ENCODE data around the gene KIAA0513.
A peak's percentile ranks its signal among the peaks of the same experiment; 100 is the strongest.

Gene KIAA0513

DNA sequence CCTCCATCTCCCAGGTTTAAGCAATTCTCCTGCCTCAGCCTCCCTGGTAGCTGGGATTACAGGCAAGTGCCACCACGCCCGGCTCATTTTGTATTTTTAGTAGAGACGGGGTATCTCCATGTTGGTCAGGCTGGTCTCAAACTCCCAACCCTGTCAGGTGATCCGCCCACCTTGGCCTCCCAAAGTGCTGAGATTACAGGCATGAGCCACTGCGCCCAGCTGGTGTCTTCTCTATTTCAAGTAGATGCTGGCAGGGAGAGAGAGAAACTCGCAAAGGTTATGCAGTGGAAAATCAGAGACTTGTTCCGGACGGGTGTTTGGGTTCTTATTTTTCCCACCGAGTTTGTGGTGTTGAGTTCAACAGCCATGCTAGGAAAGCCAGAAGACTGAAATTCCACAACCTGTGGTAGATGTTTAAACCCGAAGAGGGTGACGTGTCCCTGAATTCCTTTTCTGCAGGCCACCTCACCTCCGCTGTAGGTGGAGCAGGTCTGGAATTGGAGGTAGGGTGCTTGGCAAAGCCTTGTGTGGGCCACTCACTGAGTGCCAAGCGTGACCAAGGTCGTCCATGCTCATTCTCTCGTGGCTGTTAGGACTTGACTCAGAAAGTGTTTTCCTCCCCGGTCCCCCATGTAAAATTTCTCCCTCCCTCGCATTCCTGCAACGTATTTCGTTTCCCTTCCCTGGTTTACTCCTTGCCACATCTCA, 8.9 kb upstream of the KIAA0513 start:
- no peak overlapping the region for H3K4me3 ChIP-seq (ENCODE audit: low read depth, low read length)
- no peak overlapping the region for H3K27ac ChIP-seq
- DNase-seq = no peak
- no peaks in the 10 kb centered on the region for H3K27me3 ChIP-seq (ENCODE audit: insufficient read depth, low read depth, severe bottlenecking)
- H3K36me3 ChIP-seq = no peaks in the 10 kb centered on the region
- no peaks in the 10 kb centered on the region for H3K9me3 ChIP-seq (ENCODE audit: severe bottlenecking)
- TF ChIP-seq, protein P1, sequence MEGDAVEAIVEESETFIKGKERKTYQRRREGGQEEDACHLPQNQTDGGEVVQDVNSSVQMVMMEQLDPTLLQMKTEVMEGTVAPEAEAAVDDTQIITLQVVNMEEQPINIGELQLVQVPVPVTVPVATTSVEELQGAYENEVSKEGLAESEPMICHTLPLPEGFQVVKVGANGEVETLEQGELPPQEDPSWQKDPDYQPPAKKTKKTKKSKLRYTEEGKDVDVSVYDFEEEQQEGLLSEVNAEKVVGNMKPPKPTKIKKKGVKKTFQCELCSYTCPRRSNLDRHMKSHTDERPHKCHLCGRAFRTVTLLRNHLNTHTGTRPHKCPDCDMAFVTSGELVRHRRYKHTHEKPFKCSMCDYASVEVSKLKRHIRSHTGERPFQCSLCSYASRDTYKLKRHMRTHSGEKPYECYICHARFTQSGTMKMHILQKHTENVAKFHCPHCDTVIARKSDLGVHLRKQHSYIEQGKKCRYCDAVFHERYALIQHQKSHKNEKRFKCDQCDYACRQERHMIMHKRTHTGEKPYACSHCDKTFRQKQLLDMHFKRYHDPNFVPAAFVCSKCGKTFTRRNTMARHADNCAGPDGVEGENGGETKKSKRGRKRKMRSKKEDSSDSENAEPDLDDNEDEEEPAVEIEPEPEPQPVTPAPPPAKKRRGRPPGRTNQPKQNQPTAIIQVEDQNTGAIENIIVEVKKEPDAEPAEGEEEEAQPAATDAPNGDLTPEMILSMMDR (IDR thresholded peaks at IDR 0.05; ENCODE audit: low read depth, low read length) = no peak

DNA sequence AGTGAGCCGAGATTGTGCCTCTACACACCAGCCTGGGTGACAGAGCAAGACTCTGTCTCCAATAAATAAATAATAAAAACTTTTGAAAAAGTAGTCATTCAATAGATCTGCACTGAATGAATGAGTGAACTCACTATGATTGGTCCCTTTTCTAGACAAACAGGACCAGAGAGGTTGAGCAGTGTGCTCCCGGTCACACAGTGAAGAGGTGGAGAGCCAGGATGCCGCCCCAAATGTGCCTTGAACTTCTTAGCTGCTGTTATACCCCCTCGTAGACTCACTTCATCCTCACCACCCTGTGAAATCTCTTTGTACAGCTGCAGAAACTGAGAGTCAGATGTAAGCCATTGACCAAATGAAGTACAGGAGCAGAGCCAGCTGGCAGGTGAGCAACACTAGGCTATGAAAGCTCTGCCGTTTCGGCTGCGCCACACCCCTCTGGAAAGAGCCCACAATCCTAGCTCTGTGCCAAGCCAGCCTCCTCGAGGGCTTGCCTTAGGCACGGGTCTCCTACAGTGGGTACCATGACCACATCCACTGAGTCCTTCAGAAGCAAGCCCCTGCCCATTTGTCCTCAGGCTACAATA, 7.8 kb upstream of the KIAA0513 start:
- Histone ChIP-seq H3K9me3 (ENCODE audit: severe bottlenecking) (no peaks in the 10 kb centered on the region), H3K4me3 (ENCODE audit: low read depth, low read length) (no peak overlapping the region), H3K27me3 (ENCODE audit: insufficient read depth, low read depth, severe bottlenecking) (no peaks in the 10 kb centered on the region), H3K27ac (no peak overlapping the region), H3K36me3 (no peaks in the 10 kb centered on the region)
- TF ChIP-seq, protein P1 (IDR thresholded peaks at IDR 0.05; ENCODE audit: low read depth, low read length) = no peak
- DNase-seq = no peak

DNA sequence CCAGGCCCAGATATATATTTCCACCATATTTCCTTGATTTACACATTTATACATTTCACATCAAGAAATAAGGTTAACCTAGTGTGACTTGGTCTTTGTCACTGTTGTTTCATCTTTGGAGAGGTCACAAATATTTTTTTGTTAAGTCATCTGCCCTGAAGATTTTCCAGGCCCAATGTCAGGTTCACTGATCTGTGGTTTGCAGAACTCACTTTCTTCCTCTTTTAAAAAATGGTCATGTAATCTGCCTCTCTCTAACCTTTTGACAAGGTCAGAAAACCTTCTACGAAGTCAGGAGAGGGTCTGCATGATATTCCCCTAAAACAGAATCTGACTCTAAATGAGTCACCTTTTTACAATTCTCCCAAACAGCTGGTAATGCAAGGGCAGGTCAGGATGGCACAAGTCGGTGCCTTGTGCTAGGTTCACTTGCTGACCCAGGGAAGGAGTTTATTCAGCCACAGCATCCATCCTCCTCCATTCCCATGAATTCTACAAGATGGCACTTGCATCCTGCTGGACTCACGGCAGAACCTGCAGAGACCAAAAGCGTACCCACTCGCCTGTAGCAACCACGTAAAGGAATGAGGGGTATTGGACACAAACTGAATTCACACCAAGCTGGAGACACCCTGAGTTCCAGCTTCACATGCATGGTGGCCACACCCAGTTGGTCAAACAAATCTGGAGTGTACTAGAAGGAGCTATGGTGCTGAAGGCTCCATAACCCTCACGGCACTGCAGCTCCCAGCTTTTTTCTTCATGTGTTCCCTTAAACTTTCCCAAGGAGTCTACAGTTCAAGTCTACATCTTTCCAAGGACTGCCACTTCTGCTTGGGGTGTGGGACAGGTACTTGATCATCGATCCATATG, 1.6 kb upstream of the KIAA0513 start:
- DNase-seq = no peak
- Histone ChIP-seq H3K9me3 (ENCODE audit: severe bottlenecking) (no peaks in the 10 kb centered on the region), H3K4me3 (ENCODE audit: low read depth, low read length) (no peak overlapping the region), H3K27me3 (ENCODE audit: insufficient read depth, low read depth, severe bottlenecking) (no peaks in the 10 kb centered on the region), H3K36me3 (no peaks in the 10 kb centered on the region), H3K27ac (no peak overlapping the region)
- TF ChIP-seq, protein P1 (IDR thresholded peaks at IDR 0.05; ENCODE audit: low read depth, low read length) = no peak

DNA sequence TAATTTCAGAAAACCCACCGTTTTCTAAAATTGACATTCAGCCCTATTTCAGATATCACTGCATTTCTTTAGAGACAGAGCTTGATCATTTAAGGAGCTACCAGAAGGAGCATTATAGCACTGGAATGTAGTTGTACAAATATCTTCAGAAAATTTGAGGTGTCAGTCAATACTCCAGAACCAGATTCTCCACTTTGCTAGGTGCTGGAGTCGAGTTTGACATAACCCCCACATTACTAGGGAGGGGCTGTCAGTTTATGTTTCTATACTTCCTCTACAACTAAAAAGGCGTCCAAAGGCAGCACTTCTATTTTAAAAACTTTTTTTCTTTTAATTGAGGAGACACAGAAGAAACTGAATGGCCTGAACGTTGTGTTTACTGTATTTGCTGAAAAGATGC, 892 bp upstream of the KIAA0513 start:
- no peaks in the 10 kb centered on the region for H3K27me3 ChIP-seq (ENCODE audit: insufficient read depth, low read depth, severe bottlenecking)
- H3K9me3 ChIP-seq (ENCODE audit: severe bottlenecking) = no peaks in the 10 kb centered on the region
- DNase-seq = no peak
- no peak overlapping the region for H3K27ac ChIP-seq
- TF ChIP-seq, protein P1 (IDR thresholded peaks at IDR 0.05; ENCODE audit: low read depth, low read length) = no peak
- peak overlapping the region; percentile 63; the same call in 1 of the 2 replicates for H3K4me3 ChIP-seq (ENCODE audit: low read depth, low read length)
- H3K36me3 ChIP-seq = no peaks in the 10 kb centered on the region

DNA sequence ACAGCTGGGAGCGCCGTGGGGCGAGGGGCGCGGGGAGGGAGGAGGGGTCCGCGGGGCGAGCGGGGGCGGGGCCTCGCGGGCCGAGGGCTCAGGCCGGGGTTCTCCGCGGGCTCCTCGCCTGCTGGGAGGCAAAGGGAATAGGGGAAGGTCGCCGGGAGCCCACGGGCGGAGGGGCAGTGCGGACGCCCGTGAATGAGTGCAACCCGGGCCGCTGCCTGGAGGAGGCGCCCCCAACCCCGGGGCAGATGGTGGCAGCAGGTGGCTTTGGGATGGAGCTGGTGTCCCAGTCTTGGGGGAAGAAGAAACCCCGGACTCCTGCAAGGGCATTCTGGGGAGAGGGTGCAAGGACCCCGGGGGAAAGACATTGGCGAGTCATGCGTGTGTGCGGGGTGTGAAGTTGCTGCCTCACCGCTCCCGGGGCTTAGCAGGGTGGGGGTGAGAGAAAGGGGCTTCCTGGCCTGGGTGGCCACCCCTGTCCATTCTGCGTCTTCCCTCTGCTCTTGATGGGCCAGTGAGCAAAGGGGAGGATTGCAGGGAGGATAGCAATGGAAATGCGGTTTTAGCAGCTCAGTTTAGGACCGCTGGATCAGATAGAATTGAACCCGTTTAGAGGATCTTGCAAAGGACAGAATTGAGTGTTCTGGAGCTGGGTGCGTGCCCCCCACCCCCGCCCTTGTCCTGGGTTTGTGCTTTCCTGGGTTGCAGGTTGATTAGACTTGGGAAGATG, 526 bp downstream of the KIAA0513 start:
- TF ChIP-seq, protein P1 (IDR thresholded peaks at IDR 0.05; ENCODE audit: low read depth, low read length) = no peak
- no peaks in the 10 kb centered on the region for H3K9me3 ChIP-seq (ENCODE audit: severe bottlenecking)
- no peaks in the 10 kb centered on the region for H3K27me3 ChIP-seq (ENCODE audit: insufficient read depth, low read depth, severe bottlenecking)
- peak overlapping the region; percentile 77 for H3K27ac ChIP-seq
- no peaks in the 10 kb centered on the region for H3K36me3 ChIP-seq
- H3K4me3 ChIP-seq (ENCODE audit: low read depth, low read length) = peak overlapping the region; percentile 47
- peak; percentile 18 for DNase-seq

Data from WERI-Rb-1 (cell line).